Fibroblast of lung (primary cell): Measurements from ENCODE around the gene COL1A1. TPM values are rescaled to one million over a fixed set of nuclear protein-coding genes. Genes with fewer than 3 reads are reported as not detected.

ENCODE experiments used
- DNase-seq, 2 donors: peaks; one replicate each; pipeline versions ENCODE4 v3.0.0 to v3.0.0-alpha.2; 2010; ENCODE audit warnings: low read depth in 2 of 2
- H2AFZ ChIP-seq: 2 replicates; pipeline ENCODE4 v1.5.1; 2012; ENCODE audit warnings: low read length, control low read depth, inconsistent platforms
- H3K27ac ChIP-seq: 2 replicates; pipeline ENCODE4 v1.5.1; 2011; ENCODE audit warnings: low read length, control low read depth; ENCODE audit not compliant: insufficient read depth
- H3K27me3 ChIP-seq: 2 replicates; pipeline ENCODE4 v1.5.1; 2011; ENCODE audit warnings: mild to moderate bottlenecking, low read length; ENCODE audit not compliant: control insufficient read depth, insufficient read depth
- H3K36me3 ChIP-seq: 2 replicates; pipeline ENCODE4 v1.5.1; 2011; ENCODE audit warnings: low read length; ENCODE audit not compliant: control insufficient read depth, insufficient read depth
- H3K4me1 ChIP-seq: 2 replicates; pipeline ENCODE4 v1.5.1; 2011; ENCODE audit warnings: low read length; ENCODE audit not compliant: control insufficient read depth, insufficient read depth; ENCODE audit errors: extremely low read depth
- H3K4me2 ChIP-seq: 2 replicates; pipeline ENCODE4 v1.5.1; 2011; ENCODE audit warnings: low read length, control low read depth; ENCODE audit not compliant: insufficient read depth; ENCODE audit errors: extremely low read depth
- H3K4me3 ChIP-seq, 4 experiments: fragments of 200-600 bp in 1 of 4; sonication (generic) in 1 of 4; replicated peaks in 1 of 4; 2 replicates each; pipeline ENCODE4 v1.5.1; 2011 to 2016; ENCODE audit warnings: low read length in 4 of 4, low read depth in 3 of 4, mild to moderate bottlenecking in 3 of 4, control low read depth in 2 of 4, inconsistent platforms in 1 of 4, mixed read lengths in 1 of 4; ENCODE audit not compliant: insufficient read depth in 1 of 4; ENCODE audit errors: control extremely low read depth in 1 of 4
- H3K79me2 ChIP-seq: 2 replicates; pipeline ENCODE4 v1.5.1; 2012; ENCODE audit warnings: mild to moderate bottlenecking, low read length, inconsistent platforms; ENCODE audit not compliant: control insufficient read depth, insufficient read depth
- H3K9ac ChIP-seq: 2 replicates; pipeline ENCODE4 v1.5.1; 2011; ENCODE audit warnings: mild to moderate bottlenecking, low read length, control low read depth; ENCODE audit not compliant: insufficient read depth
- H3K9me3 ChIP-seq: 2 replicates; pipeline ENCODE4 v1.5.1; 2012; ENCODE audit warnings: low read depth, low read length; ENCODE audit not compliant: control insufficient read depth, insufficient read depth
- H4K20me1 ChIP-seq: 2 replicates; pipeline ENCODE4 v1.5.1; 2011; ENCODE audit warnings: low read length; ENCODE audit not compliant: control insufficient read depth, insufficient read depth; ENCODE audit errors: extremely low read depth
- CTCF ChIP-seq, 2 donors: IDR thresholded peaks in 1 of 2; conservative IDR thresholded peaks in 1 of 2; 1 replicate in 1 of 2; 2 replicates in 1 of 2; pipeline ENCODE4 v1.5.1; 2011 to 2012; ENCODE audit warnings: low read length in 2 of 2, control low read depth in 1 of 2, inconsistent platforms in 1 of 2, low read depth in 1 of 2, mild to moderate bottlenecking in 1 of 2
- EZH2 ChIP-seq: IDR thresholded peaks from 2 replicates; pipeline ENCODE4 v1.5.1; 2012; ENCODE audit warnings: low read length, control low read depth, mild to moderate bottlenecking; ENCODE audit errors: missing control alignments
- polyA plus RNA-seq, 2 donors: library from polyadenylated mRNA; depleted of rRNA in 1 of 2; stranded (reverse) in 1 of 2; unstranded in 1 of 2; fragments of >200 nt; gene quantifications; 2 replicates each; pipeline ENCODE4 v1.2.1, GENCODE V29; 2011 to 2012; ENCODE audit warnings: missing spikeins in 1 of 2
- total RNA-seq: library from RNA; depleted of rRNA; stranded (reverse); fragments of >200 nt; gene quantifications from 2 replicates; pipeline ENCODE4 v1.2.1, GENCODE V29; 2014

The COL1A1 gene
- total and polyA plus RNA-seq, 2 donors (not counting 1 experiment from before 2014, with no cell fraction given): 541 to 584 TPM

GRCh38 chr17:50217591-50217990, 16.2 kb upstream of the COL1A1 start:
- no peak for TF ChIP-seq CTCF (conservative IDR thresholded peaks at IDR 0.05 in 1 of 2, IDR thresholded peaks at IDR 0.05 in 1 of 2; ENCODE audit: low read depth in 1 of 2, low read length in 2 of 2)
- TF ChIP-seq EZH2: no peak
- Histone ChIP-seq H3K4me2 (peak overlapping the region; percentile 75), H4K20me1 (no peaks in the 10 kb centered on the region), H3K9ac (no peak overlapping the region), H3K79me2 (no peaks in the 10 kb centered on the region), H3K4me3 (peak overlapping the region in 1 of 4 experiments; percentile 2), H3K27ac (peak overlapping the region; percentile 78), H3K9me3 (no peaks in the 10 kb centered on the region), H3K27me3 (no peaks in the 10 kb centered on the region), H2AFZ (no peak overlapping the region), H3K4me1 (peaks cover 42% of the 10 kb centered on the region), H3K36me3 (no peaks in the 10 kb centered on the region)
- DNase-seq: no peak

- no peaks in the 10 kb centered on the region for H3K36me3 ChIP-seq
- H3K9me3 ChIP-seq: no peaks in the 10 kb centered on the region
- H3K9ac ChIP-seq: no peak overlapping the region
- TF ChIP-seq CTCF (conservative IDR thresholded peaks at IDR 0.05 in 1 of 2, IDR thresholded peaks at IDR 0.05 in 1 of 2; ENCODE audit: low read depth in 1 of 2, low read length in 2 of 2): no peak
- no peak for TF ChIP-seq EZH2
- H3K79me2 ChIP-seq: no peaks in the 10 kb centered on the region
- H4K20me1 ChIP-seq: no peaks in the 10 kb centered on the region
- H3K4me1 ChIP-seq: peaks cover 42% of the 10 kb centered on the region
- no peaks in the 10 kb centered on the region for H3K27me3 ChIP-seq
- H3K4me3 ChIP-seq: no peak overlapping the region
- H2AFZ ChIP-seq: no peak overlapping the region
- DNase-seq: no peak
- H3K27ac ChIP-seq: no peak overlapping the region
- no peak overlapping the region for H3K4me2 ChIP-seq
Observed at GRCh38 chr17:50214976-50215760, 13.7 kb upstream of the COL1A1 start.

DNA sequence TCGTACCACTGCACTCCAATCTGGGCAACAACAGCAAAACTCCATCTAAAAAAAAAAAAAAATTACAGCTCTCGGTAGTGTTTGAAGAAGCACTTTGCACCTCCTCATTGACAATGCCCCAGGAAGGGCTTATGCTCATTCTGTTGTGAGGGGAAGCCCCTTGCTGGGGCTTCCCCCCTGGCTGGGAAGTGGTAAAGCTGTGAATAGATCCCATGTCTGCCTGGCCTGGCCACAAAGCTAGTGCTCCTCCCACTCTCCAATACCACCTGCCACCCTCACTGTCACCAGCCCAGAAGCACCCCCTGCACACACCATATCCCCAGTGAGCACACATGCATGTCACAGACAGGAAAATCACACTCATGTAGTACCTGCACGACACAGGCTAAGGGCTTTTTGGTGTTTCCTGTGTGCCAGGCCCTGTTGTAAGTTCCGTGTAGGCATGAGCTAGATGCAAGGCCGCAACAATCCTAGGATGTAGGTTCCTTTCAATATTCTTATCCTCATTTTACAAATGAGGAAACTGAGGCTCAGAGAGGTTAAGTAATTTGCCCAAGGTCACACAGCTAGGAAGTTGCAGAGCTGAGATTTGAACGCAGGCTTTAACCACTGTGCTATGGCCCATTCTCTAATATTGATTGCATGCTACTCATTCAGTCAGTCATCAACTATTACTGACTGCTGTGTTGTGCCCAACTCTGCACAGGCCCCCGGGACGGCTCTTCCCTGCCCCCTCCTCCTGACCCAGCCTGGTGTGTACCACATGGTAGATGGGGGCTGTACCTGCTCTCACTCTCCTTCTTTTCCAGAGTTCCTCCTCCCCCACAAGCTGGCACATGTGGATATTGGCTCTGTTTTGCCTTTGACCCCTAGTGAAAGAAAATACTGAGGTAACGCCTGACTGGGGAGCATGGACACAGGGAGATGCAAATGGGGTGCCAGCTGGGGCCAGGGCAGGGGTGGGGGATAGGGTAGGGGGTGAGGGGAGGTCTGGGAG, 11.9 kb upstream of the COL1A1 start:
- no peaks in the 10 kb centered on the region for H3K36me3 ChIP-seq
- H3K9me3 ChIP-seq: no peaks in the 10 kb centered on the region
- TF ChIP-seq EZH2 (no peak), CTCF (conservative IDR thresholded peaks at IDR 0.05 in 1 of 2, IDR thresholded peaks at IDR 0.05 in 1 of 2; ENCODE audit: low read depth in 1 of 2, low read length in 2 of 2) (no peak)
- H3K4me3 ChIP-seq: no peak overlapping the region
- H3K27me3 ChIP-seq: no peaks in the 10 kb centered on the region
- H4K20me1 ChIP-seq: no peaks in the 10 kb centered on the region
- H3K4me1 ChIP-seq: peaks cover 51% of the 10 kb centered on the region
- H2AFZ ChIP-seq: no peak overlapping the region
- DNase-seq: no peak
- H3K27ac ChIP-seq: no peak overlapping the region
- H3K4me2 ChIP-seq: no peak overlapping the region
- no peaks in the 10 kb centered on the region for H3K79me2 ChIP-seq
- no peak overlapping the region for H3K9ac ChIP-seq
